Tibial nerve (tissue), 4 donors: ENCODE results near the gene OR56B4.

Source experiments
- CTCF ChIP-seq, 5 experiments: fragments of 200-600 bp in 3 of 5; fragments of 450-650 bp in 2 of 5; sonication (generic) in 3 of 5; IDR thresholded peaks; one replicate each; pipeline ENCODE4 v1.5.1; 2016 to 2019; ENCODE audit warnings: antibody characterized with exemption in 5 of 5, mild to moderate bottlenecking in 3 of 5, moderate library complexity in 2 of 5
- EP300 ChIP-seq, 2 donors: sonication (generic); formaldehyde crosslinking; IDR thresholded peaks; one replicate each; pipeline ENCODE4 v1.6.1; 2017; ENCODE audit warnings: antibody characterized with exemption in 2 of 2, mild to moderate bottlenecking in 1 of 2
- POLR2A ChIP-seq, 2 donors: fragments of 450-650 bp; IDR thresholded peaks; one replicate each; pipeline ENCODE4 v1.6.1; 2017; ENCODE audit warnings: antibody characterized with exemption in 2 of 2, mild to moderate bottlenecking in 2 of 2, moderate library complexity in 2 of 2

DNA sequence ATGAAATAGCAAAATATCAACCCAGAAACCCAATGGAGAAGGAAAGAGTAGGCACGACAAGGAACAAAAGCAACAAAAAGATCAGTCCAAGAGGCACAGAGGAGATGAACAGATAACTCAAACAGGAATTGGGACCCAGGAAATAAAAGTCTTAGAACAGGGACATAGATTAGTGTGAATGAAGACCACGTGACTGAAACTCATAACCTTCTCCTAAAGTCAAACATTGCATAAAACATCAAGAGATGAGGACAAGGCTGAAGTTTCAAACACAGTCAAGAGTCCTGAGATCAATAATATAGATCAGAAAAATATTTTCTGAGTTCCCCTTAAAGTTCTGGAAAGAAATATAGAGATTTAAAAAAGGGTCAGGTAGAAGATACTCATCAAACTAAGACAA, 24.4 kb upstream of the OR56B4 start:
- TF ChIP-seq CTCF (IDR thresholded peaks at IDR 0.05) (no peak), EP300 (IDR thresholded peaks at IDR 0.05) (no peak), POLR2A (IDR thresholded peaks at IDR 0.05) (no peak)
